NCI-H1417 (cell line): ENCODE measurements around the gene CA9.

Experiments
- DNase-seq, 3 experiments: peaks; one replicate each; lab custom pipeline; 2025; lab: John Stamatoyannopoulos, UW

CA9 gene

GRCh38 chr9:35675732-35676392 is 2.1 kb downstream of the CA9 start:
- DNase-seq = peak in 2 of 3 experiments; percentile 18 to 49

- DNase-seq = no peak
Observed at GRCh38 chr9:35679091-35679490, 5.4 kb downstream of the CA9 start.

DNA sequence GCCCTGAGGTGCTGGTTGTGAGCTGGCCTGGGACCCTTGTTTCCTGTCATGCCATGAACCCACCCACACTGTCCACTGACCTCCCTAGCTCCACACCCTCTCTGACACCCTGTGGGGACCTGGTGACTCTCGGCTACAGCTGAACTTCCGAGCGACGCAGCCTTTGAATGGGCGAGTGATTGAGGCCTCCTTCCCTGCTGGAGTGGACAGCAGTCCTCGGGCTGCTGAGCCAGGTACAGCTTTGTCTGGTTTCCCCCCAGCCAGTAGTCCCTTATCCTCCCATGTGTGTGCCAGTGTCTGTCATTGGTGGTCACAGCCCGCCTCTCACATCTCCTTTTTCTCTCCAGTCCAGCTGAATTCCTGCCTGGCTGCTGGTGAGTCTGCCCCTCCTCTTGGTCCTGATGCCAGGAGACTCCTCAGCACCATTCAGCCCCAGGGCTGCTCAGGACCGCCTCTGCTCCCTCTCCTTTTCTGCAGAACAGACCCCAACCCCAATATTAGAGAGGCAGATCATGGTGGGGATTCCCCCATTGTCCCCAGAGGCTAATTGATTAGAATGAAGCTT is 6.1 kb downstream of the CA9 start:
- DNase-seq = no peak

GRCh38 chr9:35680331-35681105 is 6.8 kb downstream of the CA9 start:
- DNase-seq = no peak

DNA sequence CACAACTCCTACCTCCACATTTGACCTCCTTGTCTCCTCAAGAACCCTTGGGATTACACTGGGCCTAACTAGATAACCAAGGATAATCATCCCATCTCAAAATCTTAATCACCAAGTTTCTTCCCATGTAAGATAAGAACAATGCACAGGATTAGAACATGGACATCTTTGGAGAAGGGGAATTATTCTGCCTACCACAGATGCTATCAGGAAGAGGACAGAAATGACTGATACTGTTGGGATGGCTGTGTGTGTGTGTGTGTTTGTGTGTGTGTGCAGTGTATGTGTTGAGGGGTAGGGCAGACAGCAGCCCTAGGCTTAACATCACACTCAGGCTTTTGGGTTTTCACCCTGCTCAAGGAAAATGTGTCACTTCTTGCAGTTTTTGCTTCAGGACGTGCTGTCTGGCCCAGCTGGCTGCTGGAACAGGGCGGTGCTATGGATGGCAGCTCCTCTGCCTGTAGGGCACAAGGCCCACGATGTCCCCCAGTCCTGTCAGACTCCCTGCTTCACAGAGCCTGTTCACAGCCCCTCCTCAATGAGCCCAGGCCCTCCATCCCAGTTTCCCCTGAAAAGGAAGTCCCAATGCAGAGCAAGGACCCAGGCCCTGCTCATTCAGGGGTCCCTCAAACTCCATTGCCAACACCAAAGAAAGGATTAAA is 7.7 kb downstream of the CA9 start:
- no peak for DNase-seq

DNA sequence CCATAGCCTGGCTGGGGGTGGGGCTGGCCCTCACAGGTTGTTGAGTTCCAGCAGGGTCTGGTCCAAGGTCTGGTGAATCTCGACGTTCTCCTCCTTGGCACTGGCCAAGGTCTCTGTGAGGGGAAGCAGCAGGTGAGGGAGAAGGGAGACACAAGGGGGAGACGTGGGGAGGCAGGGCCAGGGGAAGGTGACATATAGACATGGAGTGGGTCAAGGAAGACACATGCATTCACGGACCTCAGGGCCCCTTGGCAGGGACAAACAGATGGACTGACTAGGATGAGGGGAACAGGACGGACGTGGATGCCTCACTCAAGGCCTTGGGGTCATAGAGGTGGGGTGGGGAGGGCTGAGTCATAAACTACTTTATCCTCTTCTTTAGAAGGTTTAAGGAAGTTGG is 8.3 kb downstream of the CA9 start:
- DNase-seq = no peak

DNA sequence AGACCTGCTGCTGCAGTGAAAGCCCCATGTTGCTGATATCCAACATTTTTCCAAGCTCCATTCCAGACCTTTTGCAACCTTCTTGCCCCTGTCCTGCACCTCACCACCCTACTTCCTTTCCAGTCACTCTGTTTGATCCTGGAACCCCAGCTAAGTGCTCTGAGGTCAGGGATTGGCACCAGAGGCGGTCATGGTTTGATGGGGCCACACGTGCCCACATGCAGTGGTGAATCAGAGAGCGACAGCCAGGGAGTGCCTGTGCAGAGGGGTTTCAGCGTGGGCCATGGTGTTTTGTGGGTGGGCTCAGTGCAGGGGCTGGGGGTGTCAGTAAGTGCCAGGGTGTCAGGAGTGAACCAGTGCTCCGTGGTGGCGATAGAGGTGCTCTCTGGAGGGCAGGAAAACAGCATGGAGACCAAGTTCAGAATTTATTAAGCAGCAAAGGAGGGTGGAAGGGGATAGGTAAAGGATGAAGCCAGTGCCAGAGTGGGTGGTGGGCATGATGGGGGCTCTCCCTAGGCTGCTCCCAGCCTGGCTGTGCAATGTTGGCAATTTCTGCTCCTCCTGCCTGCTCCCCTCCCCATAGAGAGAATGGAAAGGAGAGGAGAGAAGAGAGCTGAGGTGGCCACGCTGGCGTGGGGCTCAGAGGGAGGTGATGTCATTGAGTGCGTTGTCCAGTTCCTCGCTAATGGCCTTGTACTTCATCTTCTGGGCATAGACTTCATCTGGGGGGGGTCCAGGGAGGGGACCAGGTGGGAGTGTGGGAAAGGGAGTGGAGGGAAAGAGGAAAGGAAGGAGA is 9.0 kb downstream of the CA9 start:
- DNase-seq = no peak

DNA sequence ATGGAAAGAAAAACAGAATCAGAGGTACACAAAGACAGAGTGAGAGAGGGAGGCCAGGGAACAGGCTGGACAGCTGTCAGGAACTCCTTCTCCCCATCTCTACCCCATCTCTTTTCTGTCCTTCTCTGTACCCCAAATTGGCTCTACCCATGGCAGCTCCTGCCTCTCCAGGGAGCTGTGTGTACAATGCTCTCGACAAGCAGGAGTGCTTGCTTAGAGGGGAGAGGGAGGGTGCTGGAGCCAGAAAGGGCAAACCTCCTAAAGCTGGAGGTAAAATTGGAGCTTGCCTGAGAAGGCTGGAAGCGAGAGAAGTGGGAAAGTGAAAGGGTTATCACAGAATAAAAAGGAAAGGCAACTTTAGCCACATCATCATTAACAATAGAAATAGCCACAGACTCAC is 9.6 kb downstream of the CA9 start:
- DNase-seq = peak in 1 of 3 experiments; percentile 3

DNA sequence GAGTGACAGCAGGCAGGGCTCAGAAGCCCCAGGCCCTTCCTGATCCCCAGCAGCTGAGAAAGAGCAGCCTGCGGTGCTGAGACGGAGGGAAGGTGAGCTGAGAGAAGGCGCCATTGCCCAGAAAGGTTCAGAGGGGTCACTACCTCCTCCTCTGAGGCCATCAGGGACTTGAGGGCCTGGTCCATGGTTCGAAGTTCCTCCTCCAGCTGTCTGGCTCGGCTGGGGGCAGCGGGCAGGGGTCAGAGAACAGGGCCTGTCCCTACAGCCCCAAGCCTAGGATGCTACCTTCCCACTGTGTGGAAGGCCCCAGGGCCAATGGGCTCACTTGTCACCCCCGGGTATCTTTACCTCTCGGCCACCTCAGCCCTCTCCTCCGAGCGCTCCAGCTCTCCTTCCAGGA is 11.2 kb downstream of the CA9 start:
- no peak for DNase-seq

DNA sequence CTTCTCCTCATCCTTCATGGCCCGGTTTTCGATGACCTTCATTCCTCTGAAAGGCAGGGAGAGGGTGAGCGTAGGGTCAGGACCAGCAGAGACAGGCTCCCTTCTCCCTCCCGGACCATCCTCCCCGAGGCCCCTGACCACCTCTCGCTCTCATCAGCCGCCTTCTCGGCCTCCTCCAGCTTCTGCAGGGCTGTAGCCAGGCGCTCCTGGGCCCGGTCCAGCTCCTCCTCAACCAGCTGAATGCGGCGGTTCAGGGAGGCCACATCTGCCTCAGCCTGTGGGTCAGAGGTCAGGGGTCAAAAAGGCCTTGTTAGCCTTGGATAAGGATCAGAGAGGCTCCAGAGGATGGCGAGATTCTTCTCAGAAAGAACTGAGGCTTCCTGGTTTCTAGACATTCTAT is 11.8 kb downstream of the CA9 start:
- DNase-seq = no peak

- DNase-seq = no peak
Observed at GRCh38 chr9:35686222-35687203, 12.8 kb downstream of the CA9 start.

DNA sequence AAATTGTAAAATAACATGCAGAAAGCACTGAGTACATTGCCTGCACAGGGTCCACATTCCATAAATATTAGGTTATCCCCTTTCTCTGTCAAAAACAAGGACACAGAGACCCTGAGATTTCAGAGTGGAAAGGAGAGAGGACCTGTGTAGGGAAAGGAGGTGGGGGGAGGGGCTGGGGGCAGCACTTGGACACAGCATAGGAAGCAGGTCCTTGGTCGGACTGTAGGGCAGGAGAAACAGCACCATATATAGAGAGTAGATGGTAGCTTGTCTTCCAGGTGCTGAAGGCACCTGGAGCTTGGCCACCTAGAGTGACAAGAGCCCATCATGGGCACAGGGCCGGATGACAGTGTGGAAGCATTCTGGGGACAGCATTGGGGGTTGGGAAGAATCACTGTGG is 13.6 kb downstream of the CA9 start:
- no peak for DNase-seq

GRCh38 chr9:35687972-35688557 is 14.3 kb downstream of the CA9 start:
- no peak for DNase-seq

GRCh38 chr9:35688558-35689541 is 15.1 kb downstream of the CA9 start:
- no peak for DNase-seq

- peak in 1 of 3 experiments; percentile 18 for DNase-seq
Observed at GRCh38 chr9:35689542-35690293, 16.0 kb downstream of the CA9 start, which contains the start of gene TPM2. Gene TPM2, minus strand, starts transcription at chr9:35689925. Its CDS starts 108 bp downstream, at chr9:35689817.

GRCh38 chr9:35690294-35690613 is 16.5 kb downstream of the CA9 start:
- DNase-seq = peak in 2 of 3 experiments; percentile 28 to 34

DNA sequence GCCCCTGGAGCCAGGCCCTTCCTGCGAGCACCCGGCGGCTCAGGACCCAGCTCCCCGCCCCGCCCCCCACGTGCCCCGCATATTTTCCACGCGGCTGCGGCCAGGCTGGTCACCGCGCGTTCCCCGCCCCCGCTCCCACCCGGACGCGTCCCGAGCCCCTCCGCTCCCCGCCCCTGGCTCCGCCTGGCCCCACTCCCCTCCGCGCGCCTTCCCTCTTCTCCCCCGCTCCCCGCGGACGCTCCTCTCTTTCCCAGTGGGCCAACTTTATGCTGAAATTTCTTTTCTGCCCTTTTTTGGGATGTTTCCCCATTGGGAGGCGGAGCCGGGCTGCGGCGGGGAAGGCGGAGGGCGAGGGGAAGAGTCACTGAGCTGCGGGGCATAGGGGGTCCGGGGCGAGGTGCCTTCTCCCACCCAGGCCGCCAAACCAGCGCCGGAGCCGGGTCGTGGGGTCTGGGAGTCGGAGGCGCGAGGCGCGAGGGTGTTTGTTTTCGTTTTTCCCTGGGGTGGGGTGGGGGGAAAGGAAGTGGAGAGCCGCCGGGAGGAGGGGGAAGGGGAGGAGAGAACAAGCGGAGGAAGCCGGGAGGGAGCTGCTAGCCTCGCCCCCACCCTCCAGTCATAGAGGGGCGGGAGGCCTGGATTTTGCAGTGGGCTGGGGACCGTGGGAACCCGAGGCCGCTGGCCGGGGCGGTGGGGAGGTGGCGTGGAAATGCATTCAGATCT is 17.0 kb downstream of the CA9 start:
- peak in 2 of 3 experiments; percentile 29 to 34 for DNase-seq

DNA sequence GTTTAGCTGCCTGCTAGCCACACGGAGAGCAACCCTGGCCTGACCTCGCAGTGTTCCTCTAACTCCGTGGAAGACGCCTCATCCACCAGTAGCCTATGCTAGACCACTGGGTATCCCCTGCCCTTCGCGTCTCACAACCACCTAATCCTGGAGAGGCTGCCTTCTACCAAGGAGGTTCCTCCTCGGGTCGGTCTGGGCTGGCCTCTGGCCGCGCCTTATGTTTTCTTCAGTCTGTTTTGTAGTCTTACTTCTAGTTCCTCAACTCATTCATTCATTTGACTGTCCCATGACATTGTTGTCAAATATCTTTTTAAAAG is 17.6 kb downstream of the CA9 start:
- DNase-seq = no peak
